Lower lobe of right lung (tissue), 2 donors: ENCODE measurements around the gene NAALADL2. TPM values are rescaled to one million over a fixed set of nuclear protein-coding genes. Genes with fewer than 3 reads are reported as not detected.
A peak's percentile ranks its signal among the peaks of the same experiment; 100 is the strongest.

ENCODE experiments used
- ATAC-seq, 2 donors: fragments of 200-7000 bp; cut with Tn5 transposase; one replicate each; pipeline ENCODE4 v1.9.1; 2020 to 2022; ENCODE audit warnings: mild to moderate bottlenecking in 2 of 2, moderate library complexity in 2 of 2
- DNase-seq: peaks from one replicate; pipeline ENCODE4 v3.0.0-alpha.2; 2020
- H3K27ac ChIP-seq: fragments of 200-600 bp; one replicate; pipeline ENCODE4 v1.8.0; 2022
- H3K27me3 ChIP-seq: fragments of 200-600 bp; one replicate; pipeline ENCODE4 v1.8.0; 2022; ENCODE audit warnings: low read depth
- H3K36me3 ChIP-seq: fragments of 200-600 bp; one replicate; pipeline ENCODE4 v1.8.0; 2022; ENCODE audit warnings: mild to moderate bottlenecking
- H3K4me1 ChIP-seq: fragments of 200-600 bp; one replicate; pipeline ENCODE4 v1.8.0; 2022
- H3K4me3 ChIP-seq: fragments of 200-600 bp; one replicate; pipeline ENCODE4 v1.8.0; 2022; ENCODE audit warnings: mild to moderate bottlenecking
- H3K9me3 ChIP-seq: fragments of 200-600 bp; one replicate; pipeline ENCODE4 v1.8.0; 2022
- intact Hi-C: fragments of 100-400 bp; cut with DNase I; formaldehyde crosslinking; loops from one replicate; pipeline ENCODE4 v1.11.0; 2022
- total RNA-seq: library from RNA; stranded (reverse); fragmentation: NEBNext Ultra II Directional; extraction: Animal tissue kit (Norgen Biotek cat#: 25700); gene quantifications from one replicate; pipeline ENCODE4 v1.2.1, GENCODE V29; 2021
- TF ChIP-seq, protein P1 (sequence below): fragments of 200-600 bp; IDR thresholded peaks from one replicate; pipeline ENCODE4 v1.8.0; 2022; ENCODE audit warnings: antibody characterized with exemption, mild to moderate bottlenecking
- donor health status: DM: no; HTN: yes; CAD: no; lungs with severe emphysema.

The NAALADL2 gene
- total RNA-seq, 1 donor from 2014 or later, result 9.8 TPM

DNA sequence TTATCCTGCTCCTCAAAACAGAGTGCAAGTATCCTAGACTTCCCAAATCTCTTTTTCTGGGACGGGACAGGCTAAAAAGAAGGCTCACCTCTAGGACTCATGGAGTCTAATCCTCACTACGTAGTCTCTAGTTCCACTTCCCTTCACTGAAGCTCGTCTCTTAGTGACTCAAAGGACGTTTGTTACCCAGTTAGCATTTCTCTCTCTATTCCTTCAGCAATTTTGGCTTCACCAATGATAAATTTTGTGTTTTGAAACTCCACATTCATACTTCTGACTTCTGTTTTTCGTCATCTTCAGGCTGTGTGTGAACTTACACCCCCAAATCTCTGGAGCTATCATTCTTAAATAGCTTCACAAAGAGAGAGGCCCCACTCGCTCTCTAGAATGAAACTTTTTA is 627.1 kb downstream of the NAALADL2 start:
- intact Hi-C loops, result no loop called here
- DNase-seq (no peak), ATAC-seq (no peak)
- H3K4me3 ChIP-seq, result no peak overlapping the region
- H3K9me3 ChIP-seq, result no peaks in the 10 kb centered on the region
- TF ChIP-seq, protein P1, sequence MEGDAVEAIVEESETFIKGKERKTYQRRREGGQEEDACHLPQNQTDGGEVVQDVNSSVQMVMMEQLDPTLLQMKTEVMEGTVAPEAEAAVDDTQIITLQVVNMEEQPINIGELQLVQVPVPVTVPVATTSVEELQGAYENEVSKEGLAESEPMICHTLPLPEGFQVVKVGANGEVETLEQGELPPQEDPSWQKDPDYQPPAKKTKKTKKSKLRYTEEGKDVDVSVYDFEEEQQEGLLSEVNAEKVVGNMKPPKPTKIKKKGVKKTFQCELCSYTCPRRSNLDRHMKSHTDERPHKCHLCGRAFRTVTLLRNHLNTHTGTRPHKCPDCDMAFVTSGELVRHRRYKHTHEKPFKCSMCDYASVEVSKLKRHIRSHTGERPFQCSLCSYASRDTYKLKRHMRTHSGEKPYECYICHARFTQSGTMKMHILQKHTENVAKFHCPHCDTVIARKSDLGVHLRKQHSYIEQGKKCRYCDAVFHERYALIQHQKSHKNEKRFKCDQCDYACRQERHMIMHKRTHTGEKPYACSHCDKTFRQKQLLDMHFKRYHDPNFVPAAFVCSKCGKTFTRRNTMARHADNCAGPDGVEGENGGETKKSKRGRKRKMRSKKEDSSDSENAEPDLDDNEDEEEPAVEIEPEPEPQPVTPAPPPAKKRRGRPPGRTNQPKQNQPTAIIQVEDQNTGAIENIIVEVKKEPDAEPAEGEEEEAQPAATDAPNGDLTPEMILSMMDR, result no peak
- no peak overlapping the region for H3K27ac ChIP-seq
- H3K27me3 ChIP-seq, result no peaks in the 10 kb centered on the region
- H3K4me1 ChIP-seq, result no peaks in the 10 kb centered on the region
- H3K36me3 ChIP-seq, result no peaks in the 10 kb centered on the region

DNA sequence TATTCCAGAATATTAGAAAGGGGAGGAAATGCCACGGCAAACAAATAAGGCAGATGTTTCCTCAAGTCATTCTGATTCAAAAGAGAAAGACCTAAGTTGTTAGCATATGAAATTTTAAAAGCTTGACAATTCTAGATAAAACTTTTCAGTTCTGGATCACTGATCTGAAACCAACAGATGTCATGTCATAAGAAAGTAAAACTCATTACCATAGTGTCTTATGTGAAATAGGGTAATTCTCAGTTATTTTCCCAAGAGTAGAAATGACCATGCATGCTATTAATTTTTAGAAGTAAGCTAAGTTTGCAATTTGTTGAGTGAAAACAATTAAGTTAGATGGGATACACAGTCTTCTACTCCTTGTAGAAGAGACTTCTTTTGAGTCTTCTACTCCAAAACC is 630.3 kb downstream of the NAALADL2 start:
- TF ChIP-seq, protein P1, result no peak
- ATAC-seq (no peak), DNase-seq (no peak)
- H3K27ac ChIP-seq, result no peak overlapping the region
- H3K4me3 ChIP-seq, result no peak overlapping the region
- intact Hi-C loops, result no loop called here
- no peaks in the 10 kb centered on the region for H3K4me1 ChIP-seq
- H3K36me3 ChIP-seq, result no peaks in the 10 kb centered on the region
- no peaks in the 10 kb centered on the region for H3K27me3 ChIP-seq
- H3K9me3 ChIP-seq, result no peaks in the 10 kb centered on the region

DNA sequence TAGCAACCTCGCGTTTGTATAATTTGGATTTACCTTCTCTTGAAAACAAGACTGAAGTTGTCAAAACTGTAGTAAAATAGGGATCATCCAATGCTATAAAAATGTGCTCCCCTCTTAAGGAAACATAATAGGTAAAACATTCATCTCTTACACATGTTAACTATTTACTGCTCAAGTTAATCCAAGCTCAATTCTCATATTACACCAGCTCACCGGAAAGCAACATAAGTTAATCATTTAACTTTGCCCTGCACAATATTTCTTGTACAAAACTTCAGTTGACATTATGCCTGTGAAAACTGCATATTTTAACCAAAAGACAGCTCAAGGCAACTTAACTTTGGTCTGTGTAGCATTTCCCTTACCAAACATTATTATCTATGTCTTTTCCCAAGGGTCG is 634.2 kb downstream of the NAALADL2 start:
- TF ChIP-seq, protein P1, result no peak
- intact Hi-C loops, result no loop called here
- H3K9me3 ChIP-seq, result no peaks in the 10 kb centered on the region
- ATAC-seq (no peak), DNase-seq (no peak)
- H3K27me3 ChIP-seq, result no peaks in the 10 kb centered on the region
- no peaks in the 10 kb centered on the region for H3K4me1 ChIP-seq
- H3K27ac ChIP-seq, result no peak overlapping the region
- H3K36me3 ChIP-seq, result no peaks in the 10 kb centered on the region
- no peak overlapping the region for H3K4me3 ChIP-seq

DNA sequence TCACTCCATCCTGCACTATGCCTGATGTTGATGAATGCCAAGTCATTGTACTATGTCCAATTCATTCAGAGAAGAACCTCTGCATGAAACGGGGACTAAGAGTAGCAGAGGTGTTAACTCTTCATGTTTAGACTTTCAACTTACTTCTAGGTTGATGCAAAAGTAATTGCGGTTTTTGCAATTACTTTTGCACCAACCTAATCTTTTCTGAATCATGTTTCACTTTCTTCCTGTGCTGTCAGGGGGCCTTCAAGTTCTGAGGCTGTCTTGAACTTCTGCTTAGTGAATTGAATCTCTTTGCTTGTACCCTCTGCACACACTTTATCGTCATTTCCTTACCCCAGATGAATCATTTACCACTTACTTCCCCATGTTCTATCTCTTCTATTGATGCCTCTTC is 636.2 kb downstream of the NAALADL2 start:
- ATAC-seq (peak in 1 of 2 donors; percentile 70), DNase-seq (no peak)
- TF ChIP-seq, protein P1, result no peak
- no peaks in the 10 kb centered on the region for H3K4me1 ChIP-seq
- H3K36me3 ChIP-seq, result no peaks in the 10 kb centered on the region
- no peak overlapping the region for H3K27ac ChIP-seq
- H3K27me3 ChIP-seq, result no peaks in the 10 kb centered on the region
- no peak overlapping the region for H3K4me3 ChIP-seq
- intact Hi-C loops, result no loop called here
- H3K9me3 ChIP-seq, result no peaks in the 10 kb centered on the region

DNA sequence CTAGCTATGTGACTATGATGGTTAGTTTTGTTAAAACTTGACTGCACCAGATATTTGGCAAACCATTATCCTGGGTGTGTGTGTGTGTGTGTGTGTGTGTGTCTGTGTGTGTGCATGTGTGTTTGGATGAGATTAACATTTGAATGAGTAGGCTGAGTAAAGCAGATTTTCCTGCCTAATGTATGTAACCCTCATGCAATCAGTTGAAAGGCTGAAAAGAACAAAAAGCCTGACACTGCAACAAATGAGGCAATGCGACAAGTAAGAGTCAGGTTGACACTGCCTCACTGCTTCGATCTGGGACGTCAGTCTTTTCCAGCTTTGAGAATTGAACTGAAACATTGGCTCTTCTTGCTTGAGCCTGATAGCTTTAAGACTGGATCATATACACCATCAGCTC is 643.0 kb downstream of the NAALADL2 start:
- Histone ChIP-seq H3K9me3 (no peaks in the 10 kb centered on the region), H3K36me3 (no peaks in the 10 kb centered on the region), H3K4me1 (no peaks in the 10 kb centered on the region), H3K4me3 (no peak overlapping the region), H3K27me3 (no peaks in the 10 kb centered on the region), H3K27ac (no peak overlapping the region)
- intact Hi-C loops, result no loop called here
- TF ChIP-seq, protein P1, result no peak
- ATAC-seq (no peak), DNase-seq (no peak)

DNA sequence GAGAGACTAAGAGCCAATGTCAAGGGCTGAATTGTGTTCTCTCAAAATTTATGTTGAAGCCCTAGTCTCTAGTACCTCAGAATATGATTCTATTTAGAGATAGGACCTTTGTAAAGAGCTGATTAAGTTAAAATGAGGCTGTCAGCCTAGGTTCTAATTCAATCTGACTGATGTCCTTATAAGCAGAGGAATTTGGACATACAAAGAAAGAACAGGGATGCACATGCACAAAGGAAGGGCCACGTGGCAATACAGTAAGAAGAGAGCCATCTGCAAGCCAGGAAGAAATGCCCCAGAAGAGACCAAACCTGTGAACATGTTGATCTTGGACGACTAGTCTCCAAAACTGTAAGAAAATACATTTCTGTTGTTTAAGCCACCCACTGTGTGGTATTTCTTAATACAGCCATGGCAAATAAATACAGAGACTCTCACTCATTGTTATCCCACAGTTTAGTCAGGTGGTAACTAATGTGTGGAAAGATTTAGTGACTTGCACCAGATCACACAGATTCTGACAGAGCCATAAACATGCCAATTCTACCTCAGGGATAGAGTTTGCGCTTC is 652.2 kb downstream of the NAALADL2 start:
- Histone ChIP-seq H3K9me3 (no peaks in the 10 kb centered on the region), H3K4me1 (no peaks in the 10 kb centered on the region), H3K36me3 (no peaks in the 10 kb centered on the region), H3K27ac (no peak overlapping the region), H3K4me3 (no peak overlapping the region), H3K27me3 (no peaks in the 10 kb centered on the region)
- intact Hi-C loops, result no loop called here
- TF ChIP-seq, protein P1, result no peak
- ATAC-seq, result no peak
- no peak for DNase-seq
